HUES48 (cell line): Measurements from ENCODE around the gene TRIP6.

ENCODE experiments used
- H3K27ac ChIP-seq: one replicate; pipeline ENCODE4 v1.7.0; 2013; ENCODE audit warnings: low read depth, low read length, inconsistent platforms
- H3K27me3 ChIP-seq: 2 replicates; pipeline ENCODE4 v1.6.1; 2013; ENCODE audit warnings: mild to moderate bottlenecking, low read length; ENCODE audit not compliant: control insufficient read depth, insufficient read depth
- H3K36me3 ChIP-seq: 2 replicates; pipeline ENCODE4 v1.6.1; 2013; ENCODE audit warnings: low read length; ENCODE audit not compliant: control insufficient read depth, insufficient read depth
- H3K4me1 ChIP-seq: 2 replicates; pipeline ENCODE4 v1.6.1; 2013; ENCODE audit warnings: mild to moderate bottlenecking, low read length; ENCODE audit not compliant: control insufficient read depth, insufficient read depth
- H3K4me3 ChIP-seq: 2 replicates; pipeline ENCODE4 v1.5.1; 2013; ENCODE audit warnings: mild to moderate bottlenecking, low read depth, low read length
- H3K9ac ChIP-seq: 2 replicates; pipeline ENCODE4 v1.6.1; 2013; ENCODE audit warnings: mild to moderate bottlenecking, low read depth, low read length, moderate library complexity
- H3K9me3 ChIP-seq: 2 replicates; pipeline ENCODE4 v1.6.1; 2013; ENCODE audit warnings: low read length; ENCODE audit not compliant: control insufficient read depth, insufficient read depth

TRIP6 gene

DNA sequence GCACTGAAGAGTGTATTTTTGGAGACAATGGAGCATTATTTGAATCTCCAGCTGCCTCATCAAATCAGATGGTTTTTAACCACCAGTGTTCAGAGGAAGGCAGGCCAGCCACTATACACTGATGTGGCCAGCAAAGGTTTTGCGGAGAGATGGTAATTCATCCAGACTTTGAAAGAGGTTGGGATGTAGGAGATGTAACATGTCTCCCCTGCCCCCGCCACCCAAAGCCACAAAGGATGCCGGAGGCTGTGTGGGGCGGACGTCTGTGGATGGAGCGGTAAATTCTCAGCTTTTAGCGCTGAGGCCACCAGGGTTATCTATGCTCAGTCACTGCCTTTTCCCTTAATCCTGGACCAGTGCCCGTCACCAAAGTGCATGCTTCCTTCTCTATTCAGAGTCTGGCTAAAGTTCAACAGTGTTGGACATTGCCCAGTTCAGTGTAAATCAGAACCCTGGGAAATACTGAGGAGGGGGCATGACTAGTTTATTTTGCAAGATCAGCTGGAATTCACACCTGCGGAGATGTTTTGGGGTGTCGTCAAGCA lies 3.7 kb upstream of the TRIP6 start:
- peaks cover 38% of the 10 kb centered on the region for H3K36me3 ChIP-seq
- H3K4me1 ChIP-seq, result peaks cover 6% of the 10 kb centered on the region
- H3K27ac ChIP-seq, result no peak overlapping the region

DNA sequence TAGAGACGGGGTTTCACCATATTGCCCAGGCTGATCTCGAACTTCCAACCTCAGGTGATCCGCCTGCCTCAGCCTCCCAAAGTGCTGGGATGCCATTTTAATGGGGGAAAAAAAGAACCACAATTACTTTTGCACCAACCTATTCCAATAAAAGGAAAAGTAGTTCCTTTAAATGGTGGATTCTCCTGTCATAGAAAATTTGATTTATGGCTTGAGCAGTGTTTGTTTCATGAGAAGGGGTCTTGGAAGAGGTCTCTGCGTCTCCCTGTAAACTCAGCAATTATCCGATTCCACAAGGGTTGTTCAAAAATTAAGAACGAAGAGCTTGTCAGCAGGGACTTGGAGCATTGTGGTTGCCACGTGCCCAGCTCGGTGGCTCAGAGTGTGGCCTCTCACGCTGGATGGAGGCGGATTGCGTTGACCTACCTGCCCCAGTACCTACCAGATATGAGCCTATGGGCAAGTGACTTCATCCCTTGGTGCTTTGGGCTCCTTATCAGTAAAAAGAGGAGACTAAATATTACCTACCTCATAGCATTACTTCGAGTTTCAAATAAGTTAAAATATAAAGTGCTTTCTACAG lies 2.8 kb upstream of the TRIP6 start:
- Histone ChIP-seq H3K27me3 (no peaks in the 10 kb centered on the region), H3K36me3 (peaks cover 41% of the 10 kb centered on the region), H3K4me1 (peaks cover 6% of the 10 kb centered on the region), H3K9ac (no peak overlapping the region), H3K27ac (no peak overlapping the region), H3K9me3 (no peaks in the 10 kb centered on the region), H3K4me3 (no peak overlapping the region)

More for the DNA sequence above, 3.7 kb upstream of the TRIP6 start:
- no peak overlapping the region for H3K4me3 ChIP-seq
- H3K9ac ChIP-seq, result no peak overlapping the region
- no peaks in the 10 kb centered on the region for H3K9me3 ChIP-seq
- H3K27me3 ChIP-seq, result no peaks in the 10 kb centered on the region

DNA sequence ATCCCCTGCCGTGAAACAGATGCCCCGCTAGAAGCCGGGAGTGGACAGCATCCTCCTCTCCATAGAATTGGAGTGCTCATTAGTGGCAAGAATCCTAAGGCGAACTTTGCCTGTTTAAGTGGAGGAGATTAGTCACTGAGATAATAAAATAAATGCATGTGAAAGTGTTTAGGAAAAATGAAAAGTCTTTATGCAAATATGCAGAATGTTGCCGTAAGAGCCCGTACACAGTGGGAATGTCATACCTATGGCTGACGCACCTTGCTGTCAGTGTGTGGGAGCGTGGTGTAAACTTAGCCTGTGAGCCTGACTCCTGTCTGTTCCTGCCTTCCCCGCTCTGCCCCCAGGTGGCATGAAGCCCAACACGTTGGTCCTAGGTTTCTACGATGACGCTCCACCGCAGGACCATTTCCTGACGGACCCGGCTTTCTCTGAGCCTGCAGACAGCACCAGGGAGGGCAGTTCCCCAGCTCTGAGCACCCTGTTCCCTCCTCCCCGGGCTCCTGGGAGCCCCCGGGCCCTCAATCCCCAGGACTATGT lies 1.7 kb upstream of the TRIP6 start:
- H3K9ac ChIP-seq, result no peak overlapping the region

DNA sequence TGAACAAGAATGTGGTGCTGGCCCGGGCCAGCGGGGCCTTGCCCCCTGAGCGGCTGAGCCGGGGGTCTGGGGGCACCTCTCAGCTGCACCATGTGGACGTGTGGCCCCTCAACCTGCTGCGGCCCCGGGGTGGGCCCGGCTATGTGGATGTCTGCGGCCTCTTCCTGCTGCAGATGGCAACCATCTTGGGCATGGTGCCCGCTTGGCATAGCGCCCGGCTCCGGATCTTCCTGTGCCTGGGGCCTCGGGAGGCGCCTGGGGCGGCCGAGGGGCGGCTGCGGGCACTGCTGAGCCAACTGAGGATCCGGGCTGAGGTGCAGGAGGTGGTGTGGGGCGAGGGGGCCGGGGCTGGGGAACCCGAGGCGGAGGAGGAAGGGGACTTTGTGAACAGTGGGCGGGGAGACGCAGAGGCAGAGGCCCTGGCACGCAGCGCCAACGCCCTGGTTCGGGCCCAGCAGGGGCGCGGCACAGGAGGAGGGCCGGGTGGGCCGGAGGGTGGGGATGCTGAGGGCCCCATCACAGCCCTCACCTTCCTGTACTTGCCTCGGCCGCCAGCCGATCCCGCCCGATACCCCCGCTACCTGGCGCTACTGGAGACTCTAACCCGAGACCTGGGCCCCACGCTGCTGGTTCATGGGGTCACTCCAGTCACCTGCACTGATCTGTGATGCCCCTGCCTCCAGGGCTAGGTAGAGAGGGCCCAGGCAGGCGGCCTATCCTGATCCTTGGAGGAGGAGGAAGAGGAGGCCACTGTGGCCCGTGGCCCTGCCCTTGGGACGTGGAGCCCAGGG lies 1.1 kb upstream of the TRIP6 start:
- H3K4me1 ChIP-seq, result peaks cover 6% of the 10 kb centered on the region
- H3K4me3 ChIP-seq, result peak overlapping the region; percentile 94; the same call in 1 of the 2 replicates
- H3K27ac ChIP-seq, result peak overlapping the region; percentile 96
- peak overlapping the region; percentile 96 for H3K9ac ChIP-seq
- H3K36me3 ChIP-seq, result peaks cover 42% of the 10 kb centered on the region
- H3K9me3 ChIP-seq, result no peaks in the 10 kb centered on the region
- H3K27me3 ChIP-seq, result no peaks in the 10 kb centered on the region

More for the DNA sequence above, 1.7 kb upstream of the TRIP6 start:
- Histone ChIP-seq H3K4me3 (no peak overlapping the region), H3K36me3 (peaks cover 42% of the 10 kb centered on the region), H3K27me3 (no peaks in the 10 kb centered on the region), H3K27ac (peak overlapping the region; percentile 45), H3K4me1 (peaks cover 6% of the 10 kb centered on the region), H3K9me3 (no peaks in the 10 kb centered on the region)

DNA sequence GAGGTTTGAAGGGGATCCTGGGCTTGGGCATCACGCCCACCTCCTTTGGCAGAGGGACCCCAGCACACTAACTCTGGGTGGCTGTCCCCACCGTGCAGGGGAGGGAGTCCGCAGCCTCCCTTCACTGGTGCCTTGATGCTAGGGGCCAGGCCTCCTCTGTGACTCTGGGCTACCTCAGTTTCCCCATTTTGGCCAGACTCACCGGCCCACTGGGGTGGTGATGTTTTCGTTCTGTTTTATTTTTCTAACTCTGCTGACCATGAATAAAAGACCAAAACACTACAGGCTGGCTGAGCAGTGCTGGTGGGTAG lies 503 bp upstream of the TRIP6 start:
- Histone ChIP-seq H3K9ac (peak overlapping the region; percentile 96), H3K4me1 (peaks cover 6% of the 10 kb centered on the region), H3K9me3 (no peaks in the 10 kb centered on the region), H3K4me3 (peak overlapping the region; percentile 94), H3K27ac (peak overlapping the region; percentile 96), H3K36me3 (peaks cover 42% of the 10 kb centered on the region), H3K27me3 (no peaks in the 10 kb centered on the region)

DNA sequence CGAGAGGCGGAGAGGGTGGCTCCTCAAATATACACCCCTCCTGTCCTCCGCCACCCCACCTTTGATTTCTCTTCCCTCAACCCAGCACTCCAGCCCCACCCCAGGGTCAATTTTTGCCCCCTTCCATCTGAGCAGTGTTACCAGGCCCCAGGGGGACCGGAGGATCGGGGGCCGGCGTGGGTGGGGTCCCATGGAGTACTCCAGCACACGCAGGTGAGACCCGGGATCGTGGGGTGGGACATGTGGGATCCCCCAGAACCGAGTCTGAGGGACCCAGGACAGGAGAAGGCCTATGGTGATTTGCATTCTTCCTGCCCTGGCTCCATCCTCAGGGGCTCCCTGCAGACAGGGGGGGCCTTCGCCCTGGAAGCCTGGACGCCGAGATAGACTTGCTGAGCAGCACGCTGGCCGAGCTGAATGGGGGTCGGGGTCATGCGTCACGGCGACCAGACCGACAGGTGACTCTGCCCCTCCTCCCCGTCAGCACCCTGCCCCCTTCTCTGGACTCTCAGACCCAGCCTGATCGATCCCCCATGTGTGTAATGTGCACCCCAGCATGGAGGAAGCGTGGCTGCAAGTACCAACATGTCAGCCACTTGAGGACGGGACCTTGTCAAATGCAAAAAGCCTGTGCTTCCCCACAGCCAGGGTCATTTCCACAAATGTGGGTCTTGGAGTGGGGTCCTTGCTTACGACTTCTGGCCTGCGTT lies 744 bp downstream of the TRIP6 start:
- H3K4me3 ChIP-seq, result peak overlapping the region; percentile 94
- H3K9ac ChIP-seq, result peak overlapping the region; percentile 96
- no peaks in the 10 kb centered on the region for H3K9me3 ChIP-seq
- peak overlapping the region; percentile 96 for H3K27ac ChIP-seq
- peaks cover 46% of the 10 kb centered on the region for H3K36me3 ChIP-seq
- H3K27me3 ChIP-seq, result no peaks in the 10 kb centered on the region
- peaks cover 6% of the 10 kb centered on the region for H3K4me1 ChIP-seq

DNA sequence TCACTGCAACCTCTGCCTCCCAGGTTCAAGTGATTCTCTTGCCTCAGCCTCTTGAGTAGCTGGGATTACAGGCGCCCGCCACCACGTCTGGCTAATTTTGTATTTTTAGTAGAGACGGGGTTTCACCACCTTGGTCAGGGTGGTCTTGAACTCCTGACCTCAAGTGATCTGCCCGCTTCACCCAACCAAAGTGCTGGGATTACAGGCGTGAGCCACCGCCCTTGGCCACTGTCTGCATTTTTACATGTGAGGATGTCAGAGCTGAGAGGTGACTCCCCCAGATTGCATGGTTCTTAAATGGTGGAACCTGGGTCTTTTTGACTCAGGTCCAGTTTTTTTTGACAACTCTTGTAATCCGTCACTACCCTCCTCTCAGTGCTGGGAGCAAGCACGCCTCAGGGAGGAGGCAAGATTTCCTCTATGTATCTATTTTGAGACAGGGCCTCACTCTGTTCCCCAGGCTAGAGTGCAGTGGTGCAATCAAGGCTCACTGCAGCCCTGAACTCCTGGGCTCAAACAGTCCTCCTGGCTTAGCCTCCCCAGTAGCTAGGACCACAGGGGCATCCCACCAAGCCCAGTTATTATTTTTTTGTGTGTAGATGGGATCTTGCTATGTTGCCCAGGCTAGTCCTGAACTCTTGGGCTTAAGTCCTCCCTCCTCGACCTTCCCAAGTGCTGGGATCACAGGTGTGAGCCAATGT lies 6.6 kb downstream of the TRIP6 start:
- no peaks in the 10 kb centered on the region for H3K4me1 ChIP-seq
- peak overlapping the region; percentile 93 for H3K9ac ChIP-seq
- H3K27ac ChIP-seq, result peak overlapping the region; percentile 100
- peak overlapping the region; percentile 90 for H3K4me3 ChIP-seq
- H3K36me3 ChIP-seq, result peaks cover 72% of the 10 kb centered on the region
- no peaks in the 10 kb centered on the region for H3K9me3 ChIP-seq
- H3K27me3 ChIP-seq, result no peaks in the 10 kb centered on the region

DNA sequence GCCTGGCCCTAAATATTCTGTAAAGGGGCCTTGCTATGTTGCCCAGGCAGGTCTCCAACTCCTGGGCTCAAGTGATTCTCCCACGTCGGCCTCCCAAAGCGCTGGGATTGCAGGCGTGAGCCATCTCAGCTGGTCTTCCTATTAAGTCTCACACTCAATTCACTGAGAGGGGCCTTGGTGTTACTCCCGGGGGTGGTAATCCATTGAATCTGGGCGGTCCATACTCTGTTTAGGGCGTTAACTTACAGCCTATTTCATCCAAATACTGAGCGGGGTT lies 7.1 kb downstream of the TRIP6 start:
- H3K27me3 ChIP-seq, result no peaks in the 10 kb centered on the region
- no peaks in the 10 kb centered on the region for H3K4me1 ChIP-seq
- H3K36me3 ChIP-seq, result peaks cover 74% of the 10 kb centered on the region
- H3K9me3 ChIP-seq, result no peaks in the 10 kb centered on the region
- peak overlapping the region; percentile 90 for H3K4me3 ChIP-seq
- peak overlapping the region; percentile 100 for H3K27ac ChIP-seq
- peak overlapping the region; percentile 93 for H3K9ac ChIP-seq

DNA sequence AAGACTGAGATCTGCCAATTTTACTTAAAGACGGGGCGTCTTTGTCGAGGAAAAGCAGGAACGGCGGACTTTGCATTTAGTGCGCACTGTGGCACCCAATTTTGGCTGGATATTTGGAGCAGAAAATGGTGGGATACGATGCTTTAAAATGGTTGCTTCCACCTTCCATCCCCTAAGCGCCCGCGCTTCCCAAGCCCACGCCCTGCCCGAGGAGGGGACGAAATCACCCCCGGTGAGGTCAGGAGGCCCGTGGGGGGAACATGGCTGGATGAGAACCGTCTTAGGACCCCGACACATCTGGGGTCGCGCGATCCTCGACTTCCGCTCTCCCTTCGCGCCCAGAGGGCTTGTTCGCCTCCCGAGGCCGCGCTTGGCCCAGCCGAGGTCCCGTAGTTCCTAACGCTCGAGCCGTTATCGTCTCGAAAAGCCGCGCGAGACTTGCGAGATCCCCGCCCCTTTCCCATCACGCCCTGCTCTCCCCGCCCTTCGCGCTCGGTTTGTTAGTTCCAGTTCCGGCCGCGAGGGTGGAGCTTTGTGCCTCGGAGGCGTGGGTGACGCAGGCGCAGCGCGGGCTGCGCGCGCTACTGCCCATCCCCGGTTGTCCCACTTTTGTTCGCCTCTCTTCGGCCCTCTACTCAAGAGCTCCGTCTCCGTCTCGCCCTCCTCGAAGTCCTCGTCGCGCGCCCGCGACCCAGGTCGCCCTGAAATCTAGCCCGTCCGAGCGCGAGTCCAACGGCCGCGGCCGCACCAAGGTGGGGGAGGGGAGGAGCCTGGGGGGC lies 7.6 kb downstream of the TRIP6 start, which contains the start of gene SRRT:
SRRT (plus strand) TSS at position 527 of the 779 bp plus-strand sequence. CDS start 488 bp downstream, outside the sequence.
- H3K27me3 ChIP-seq, result no peaks in the 10 kb centered on the region
- H3K9ac ChIP-seq, result peak within 1 kb of the TSS; percentile 93
- no peaks in the 10 kb centered on the region for H3K9me3 ChIP-seq
- H3K27ac ChIP-seq, result peak within 1 kb of the TSS; percentile 100
- H3K4me1 ChIP-seq, result no peaks in the 10 kb centered on the region
- H3K4me3 ChIP-seq, result peak within 1 kb of the TSS; percentile 90
- peaks cover 78% of the 10 kb centered on the region for H3K36me3 ChIP-seq

DNA sequence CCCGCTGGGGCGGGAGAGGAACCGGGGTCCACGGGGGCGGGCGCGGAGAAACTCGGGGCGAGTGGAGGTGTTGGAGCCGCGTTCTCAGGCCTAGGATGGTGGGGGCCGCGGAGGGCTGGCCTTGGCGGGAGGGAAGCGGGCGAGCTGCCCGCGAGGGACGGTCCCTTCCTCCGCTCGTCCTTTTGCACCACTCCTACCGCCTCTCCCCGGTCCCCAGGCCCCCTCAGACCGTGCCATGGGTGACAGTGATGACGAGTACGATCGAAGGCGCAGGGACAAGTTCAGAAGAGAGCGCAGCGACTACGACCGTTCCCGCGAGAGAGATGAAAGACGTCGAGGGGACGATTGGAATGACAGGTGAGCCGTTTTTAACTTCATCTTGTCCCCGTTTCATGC lies 8.2 kb downstream of the TRIP6 start:
- peak overlapping the region; percentile 90 for H3K9ac ChIP-seq
- H3K27me3 ChIP-seq, result no peaks in the 10 kb centered on the region
- H3K4me3 ChIP-seq, result peak overlapping the region; percentile 90
- no peaks in the 10 kb centered on the region for H3K9me3 ChIP-seq
- H3K27ac ChIP-seq, result peak overlapping the region; percentile 100
- H3K36me3 ChIP-seq, result peaks cover 76% of the 10 kb centered on the region
- no peaks in the 10 kb centered on the region for H3K4me1 ChIP-seq
